Panc1 (cell line): ENCODE results near the gene DNM3. TPM values are rescaled to one million over a fixed set of nuclear protein-coding genes. Genes with fewer than 3 reads are reported as not detected.

Experiments used
- ATAC-seq: fragments of 200-7000 bp; cut with Tn5 transposase; 2 replicates; pipeline ENCODE4 v1.9.1; 2020; ENCODE audit warnings: mild to moderate bottlenecking, moderate library complexity
- BruUV-seq: library from RNA; stranded (reverse); fragments of 400-500 nt; replicated peaks from 2 replicates; lab custom pipeline; 2021; lab: Mats Ljungman, UMichigan
- CTCF ChIA-PET: fragments of 300-600 bp; sonication (Branson Sonifier 250); formaldehyde crosslinking; loops from one replicate; lab custom pipeline; 2022; ENCODE audit warnings: antibody characterized with exemption; lab: Charles Lee
- POLR2A ChIA-PET: fragments of 300-600 bp; sonication (Branson Sonifier 250); formaldehyde crosslinking; loops from one replicate; lab custom pipeline; 2022; ENCODE audit warnings: antibody characterized with exemption; lab: Charles Lee
- DNase-seq: peaks from one replicate; pipeline ENCODE4 v3.0.0-alpha.2; 2010; ENCODE audit warnings: low read depth, low spot score
- H3K27ac ChIP-seq: 2 replicates; pipeline ENCODE4 v1.5.1; 2011; ENCODE audit warnings: mild to moderate bottlenecking, low read length, inconsistent platforms
- H3K27me3 ChIP-seq: fragments of 200-500 bp; sonication (Bioruptor generic); 2 replicates; pipeline ENCODE4 v1.6.0; 2014; ENCODE audit warnings: low read length, inconsistent platforms; ENCODE audit not compliant: control insufficient read depth, insufficient read depth
- H3K36me3 ChIP-seq: fragments of 200-500 bp; sonication (Bioruptor generic); 2 replicates; pipeline ENCODE4 v1.5.1; 2014; ENCODE audit warnings: inconsistent platforms, mild to moderate bottlenecking, low read length, moderate library complexity; ENCODE audit not compliant: control insufficient read depth, insufficient read depth
- H3K4me1 ChIP-seq: 2 replicates; pipeline ENCODE4 v1.5.1; 2011; ENCODE audit warnings: inconsistent platforms, mild to moderate bottlenecking, low read length, moderate library complexity; ENCODE audit not compliant: control insufficient read depth, insufficient read depth
- H3K4me3 ChIP-seq, 2 experiments: 2 replicates each; pipeline ENCODE4 v1.5.1; 2011 to 2012; ENCODE audit warnings: low read depth in 2 of 2, low read length in 2 of 2, mild to moderate bottlenecking in 2 of 2, inconsistent platforms in 1 of 2, moderate library complexity in 1 of 2
- H3K9me3 ChIP-seq: fragments of 200-500 bp; sonication (Bioruptor generic); 2 replicates; pipeline ENCODE4 v1.5.1; 2014; ENCODE audit warnings: low read depth, mild to moderate bottlenecking, inconsistent platforms, low read length, moderate library complexity; ENCODE audit not compliant: control insufficient read depth, insufficient read depth
- POLR2AphosphoS5 ChIP-seq: IDR thresholded peaks from 2 replicates; pipeline ENCODE4 v1.6.1; 2012; ENCODE audit warnings: mild to moderate bottlenecking, low read depth, low read length, moderate library complexity
- SIN3A ChIP-seq: IDR thresholded peaks from 2 replicates; pipeline ENCODE4 v1.6.1; 2012; ENCODE audit warnings: low read depth, mild to moderate bottlenecking, low read length, moderate library complexity, borderline replicate concordance; ENCODE audit not compliant: insufficient read depth
- TCF7L2 ChIP-seq: IDR thresholded peaks from 2 replicates; pipeline ENCODE4 v1.6.1; 2011; ENCODE audit warnings: mild to moderate bottlenecking, low read depth, low read length, inconsistent platforms
- in situ Hi-C: cut with HindIII; loops from 2 replicates; pipeline ENCODE4 v1.10.0; 2016; ENCODE audit warnings: low sequenced_read_pairs, low pct_unique_long_range_greater_than_20kb
- intact Hi-C: fragments of 100-400 bp; cut with micrococcal nuclease; formaldehyde crosslinking; loops from one replicate; pipeline ENCODE4 v1.10.0; 2022; ENCODE audit not compliant: unreplicated experiment
- total RNA-seq: library from RNA; stranded (reverse); gene quantifications from one replicate; pipeline ENCODE4 v1.2.1, GENCODE V29; 2021; ENCODE audit not compliant: unreplicated experiment
- TF ChIP-seq, protein P1 (sequence below): fragments of 450-650 bp; IDR thresholded peaks from 2 replicates; pipeline ENCODE4 v1.5.1; 2017; ENCODE audit warnings: mild to moderate bottlenecking
- TF ChIP-seq, protein P2 (sequence below), 2 experiments: IDR thresholded peaks; 2 replicates each; pipeline ENCODE4 v1.6.1; 2011 to 2012; ENCODE audit warnings: low read depth in 2 of 2, control low read depth in 1 of 2, low read length in 1 of 2, mild to moderate bottlenecking in 1 of 2, moderate library complexity in 1 of 2; ENCODE audit not compliant: insufficient read depth in 1 of 2

The DNM3 gene
- total RNA-seq, 1 experiment from 2014 or later, result 0.46 TPM

DNA sequence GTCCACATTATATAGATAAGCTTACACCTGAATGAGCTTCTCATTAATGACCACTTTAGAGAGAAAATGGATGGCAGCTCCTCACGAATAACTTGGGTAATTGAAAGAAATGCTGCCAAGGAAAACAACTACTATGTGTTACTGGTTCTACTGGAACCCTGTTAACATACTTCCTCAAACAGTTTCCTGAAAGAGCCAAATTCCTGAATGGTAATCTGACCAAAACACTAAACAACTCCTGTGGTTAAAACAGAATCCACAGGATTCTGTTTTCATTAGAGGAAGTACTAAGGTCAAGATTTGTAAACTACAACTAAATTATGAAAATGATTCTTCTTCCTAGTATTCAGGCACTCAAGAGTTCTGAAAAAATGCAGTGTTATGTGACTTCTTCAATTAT, 107.2 kb downstream of the DNM3 start:
- DNase-seq, result no peak
- intact Hi-C loops, result no loop called here
- in situ Hi-C loops, result no loop called here

DNA sequence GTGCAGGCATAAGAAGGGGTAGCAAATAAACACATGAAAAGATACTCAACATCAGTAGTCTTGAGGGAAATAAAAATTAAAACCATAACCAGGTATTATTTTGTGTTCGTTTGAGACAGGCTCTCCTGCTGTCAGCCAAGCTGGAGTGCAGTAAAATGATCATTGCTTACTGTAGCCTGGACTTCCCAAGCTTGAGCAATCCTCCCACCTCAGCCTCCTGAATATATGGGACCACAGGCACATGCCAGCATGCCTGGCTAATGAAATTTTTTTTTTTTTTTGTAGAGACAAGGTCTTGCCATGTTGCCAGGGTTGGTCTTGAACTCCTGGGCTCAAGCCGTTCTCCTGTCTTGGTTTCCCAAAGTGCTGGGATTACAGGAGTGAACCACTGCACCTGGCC, 108.0 kb downstream of the DNM3 start:
- in situ Hi-C loops, result no loop called here
- intact Hi-C loops, result no loop called here
- Histone ChIP-seq H3K27me3 (peaks cover 10% of the 10 kb centered on the region), H3K36me3 (no peaks in the 10 kb centered on the region), H3K4me3 (no peak overlapping the region), H3K4me1 (no peaks in the 10 kb centered on the region), H3K27ac (no peak overlapping the region), H3K9me3 (no peaks in the 10 kb centered on the region)
- ChIA-PET CTCF (no interaction called here), POLR2A (no interaction called here)
- ATAC-seq (no peak), DNase-seq (no peak)
- no TSS peak for BruUV-seq
- TF ChIP-seq, protein P1, sequence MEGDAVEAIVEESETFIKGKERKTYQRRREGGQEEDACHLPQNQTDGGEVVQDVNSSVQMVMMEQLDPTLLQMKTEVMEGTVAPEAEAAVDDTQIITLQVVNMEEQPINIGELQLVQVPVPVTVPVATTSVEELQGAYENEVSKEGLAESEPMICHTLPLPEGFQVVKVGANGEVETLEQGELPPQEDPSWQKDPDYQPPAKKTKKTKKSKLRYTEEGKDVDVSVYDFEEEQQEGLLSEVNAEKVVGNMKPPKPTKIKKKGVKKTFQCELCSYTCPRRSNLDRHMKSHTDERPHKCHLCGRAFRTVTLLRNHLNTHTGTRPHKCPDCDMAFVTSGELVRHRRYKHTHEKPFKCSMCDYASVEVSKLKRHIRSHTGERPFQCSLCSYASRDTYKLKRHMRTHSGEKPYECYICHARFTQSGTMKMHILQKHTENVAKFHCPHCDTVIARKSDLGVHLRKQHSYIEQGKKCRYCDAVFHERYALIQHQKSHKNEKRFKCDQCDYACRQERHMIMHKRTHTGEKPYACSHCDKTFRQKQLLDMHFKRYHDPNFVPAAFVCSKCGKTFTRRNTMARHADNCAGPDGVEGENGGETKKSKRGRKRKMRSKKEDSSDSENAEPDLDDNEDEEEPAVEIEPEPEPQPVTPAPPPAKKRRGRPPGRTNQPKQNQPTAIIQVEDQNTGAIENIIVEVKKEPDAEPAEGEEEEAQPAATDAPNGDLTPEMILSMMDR, result no peak
- TF ChIP-seq TCF7L2 (no peak), POLR2AphosphoS5 (no peak), SIN3A (no peak)
- TF ChIP-seq, protein P2, sequence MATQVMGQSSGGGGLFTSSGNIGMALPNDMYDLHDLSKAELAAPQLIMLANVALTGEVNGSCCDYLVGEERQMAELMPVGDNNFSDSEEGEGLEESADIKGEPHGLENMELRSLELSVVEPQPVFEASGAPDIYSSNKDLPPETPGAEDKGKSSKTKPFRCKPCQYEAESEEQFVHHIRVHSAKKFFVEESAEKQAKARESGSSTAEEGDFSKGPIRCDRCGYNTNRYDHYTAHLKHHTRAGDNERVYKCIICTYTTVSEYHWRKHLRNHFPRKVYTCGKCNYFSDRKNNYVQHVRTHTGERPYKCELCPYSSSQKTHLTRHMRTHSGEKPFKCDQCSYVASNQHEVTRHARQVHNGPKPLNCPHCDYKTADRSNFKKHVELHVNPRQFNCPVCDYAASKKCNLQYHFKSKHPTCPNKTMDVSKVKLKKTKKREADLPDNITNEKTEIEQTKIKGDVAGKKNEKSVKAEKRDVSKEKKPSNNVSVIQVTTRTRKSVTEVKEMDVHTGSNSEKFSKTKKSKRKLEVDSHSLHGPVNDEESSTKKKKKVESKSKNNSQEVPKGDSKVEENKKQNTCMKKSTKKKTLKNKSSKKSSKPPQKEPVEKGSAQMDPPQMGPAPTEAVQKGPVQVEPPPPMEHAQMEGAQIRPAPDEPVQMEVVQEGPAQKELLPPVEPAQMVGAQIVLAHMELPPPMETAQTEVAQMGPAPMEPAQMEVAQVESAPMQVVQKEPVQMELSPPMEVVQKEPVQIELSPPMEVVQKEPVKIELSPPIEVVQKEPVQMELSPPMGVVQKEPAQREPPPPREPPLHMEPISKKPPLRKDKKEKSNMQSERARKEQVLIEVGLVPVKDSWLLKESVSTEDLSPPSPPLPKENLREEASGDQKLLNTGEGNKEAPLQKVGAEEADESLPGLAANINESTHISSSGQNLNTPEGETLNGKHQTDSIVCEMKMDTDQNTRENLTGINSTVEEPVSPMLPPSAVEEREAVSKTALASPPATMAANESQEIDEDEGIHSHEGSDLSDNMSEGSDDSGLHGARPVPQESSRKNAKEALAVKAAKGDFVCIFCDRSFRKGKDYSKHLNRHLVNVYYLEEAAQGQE (IDR thresholded peaks at IDR 0.05; ENCODE audit: insufficient read depth in 1 of 2, low read depth in 2 of 2, low read length in 1 of 2), result no peak

More for the DNA sequence above, 107.2 kb downstream of the DNM3 start:
- Histone ChIP-seq H3K27ac (no peak overlapping the region), H3K4me1 (no peaks in the 10 kb centered on the region), H3K36me3 (no peaks in the 10 kb centered on the region), H3K4me3 (no peak overlapping the region), H3K27me3 (peaks cover 10% of the 10 kb centered on the region), H3K9me3 (no peaks in the 10 kb centered on the region)
- ATAC-seq, result no peak
- POLR2A ChIA-PET, result interaction anchor here (0.6 kb wide), 1 partner anchor 10 kb away, joined by 3 read pairs; no protein-coding TSS in a partner anchor
- no TSS peak for BruUV-seq
- CTCF ChIA-PET, result no interaction called here
- TF ChIP-seq TCF7L2, result no peak
- TF ChIP-seq, protein P1, result no peak
